Renal pelvis (tissue), 12 donors: Measurements from ENCODE around the gene MED20. TPM values are rescaled to one million over a fixed set of nuclear protein-coding genes. Genes with fewer than 3 reads are reported as not detected.

Source experiments
- DNase-seq: peaks from one replicate; pipeline ENCODE4 v3.0.0-alpha.2; 2013
- long read RNA-seq, 16 experiments: transcript quantifications; one replicate each; lab custom pipeline, GENCODE V29; 2026
- polyA plus RNA-seq, 3 donors: library from polyadenylated mRNA; unstranded; fragments of 120-200 nt; gene quantifications; one replicate each; pipeline ENCODE4 v1.2.1, GENCODE V29; 2013; ENCODE audit not compliant: insufficient read length in 3 of 3

MED20 gene, protein sequence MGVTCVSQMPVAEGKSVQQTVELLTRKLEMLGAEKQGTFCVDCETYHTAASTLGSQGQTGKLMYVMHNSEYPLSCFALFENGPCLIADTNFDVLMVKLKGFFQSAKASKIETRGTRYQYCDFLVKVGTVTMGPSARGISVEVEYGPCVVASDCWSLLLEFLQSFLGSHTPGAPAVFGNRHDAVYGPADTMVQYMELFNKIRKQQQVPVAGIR
- 10 to 100 TPM; 34.1 to 38.8 (median 35.4) TPM for polyA plus RNA-seq
- long read RNA-seq, donor 1, transcript MED20-201 (4 exons, 2,438 nt): major isoform, 10 of 13 reads
- long read RNA-seq, donor 1, partial matches to known transcripts: 0 of 13 reads
- long read RNA-seq, donor 1, other reads (novel, unspliced or antisense): 0 of 13 reads
- long read RNA-seq, donor 2, transcript MED20-201 (4 exons, 2,438 nt): major isoform, 13 of 15 reads
- long read RNA-seq, donor 2, partial matches to known transcripts: 0 of 15 reads
- long read RNA-seq, donor 2, other reads (novel, unspliced or antisense): 0 of 15 reads
- long read RNA-seq, donor 3, transcript MED20-201 (4 exons, 2,438 nt): major isoform, 8 of 9 reads
- long read RNA-seq, donor 3, partial matches to known transcripts: 0 of 9 reads
- long read RNA-seq, donor 3, other reads (novel, unspliced or antisense): 0 of 9 reads
- long read RNA-seq, donor 4, transcript MED20-201 (4 exons, 2,438 nt): major isoform, 10 of 10 reads
- long read RNA-seq, donor 4, partial matches to known transcripts: 0 of 10 reads
- long read RNA-seq, donor 4, other reads (novel, unspliced or antisense): 0 of 10 reads
- long read RNA-seq, donor 5, transcript MED20-201 (4 exons, 2,438 nt): major isoform, 6 of 7 reads
- long read RNA-seq, donor 5, partial matches to known transcripts: 0 of 7 reads
- long read RNA-seq, donor 5, other reads (novel, unspliced or antisense): 0 of 7 reads
- long read RNA-seq, donor 6, transcript MED20-201 (4 exons, 2,438 nt): major isoform, 12 of 14 reads
- long read RNA-seq, donor 6, partial matches to known transcripts: 0 of 14 reads
- long read RNA-seq, donor 6, other reads (novel, unspliced or antisense): 0 of 14 reads
- long read RNA-seq, donor 7, transcript MED20-201 (4 exons, 2,438 nt): major isoform, 13 of 13 reads
- long read RNA-seq, donor 7, partial matches to known transcripts: 0 of 13 reads
- long read RNA-seq, donor 7, other reads (novel, unspliced or antisense): 0 of 13 reads
- long read RNA-seq, donor 8, partial matches to known transcripts: 0 of 3 reads
- long read RNA-seq, donor 8, other reads (novel, unspliced or antisense): 0 of 3 reads
- long read RNA-seq, donor 9, transcript MED20-201 (4 exons, 2,438 nt): major isoform, 19 of 19 reads
- long read RNA-seq, donor 9, partial matches to known transcripts: 0 of 19 reads
- long read RNA-seq, donor 9, other reads (novel, unspliced or antisense): 0 of 19 reads
- long read RNA-seq, donor 10, transcript MED20-201 (4 exons, 2,438 nt): major isoform, 5 of 7 reads
- long read RNA-seq, donor 10, partial matches to known transcripts: 0 of 7 reads
- long read RNA-seq, donor 10, other reads (novel, unspliced or antisense): 0 of 7 reads
- long read RNA-seq, donor 11, transcript MED20-201 (4 exons, 2,438 nt): major isoform, 10 of 10 reads
- long read RNA-seq, donor 11, partial matches to known transcripts: 0 of 10 reads
- long read RNA-seq, donor 11, other reads (novel, unspliced or antisense): 0 of 10 reads
- long read RNA-seq, donor 12, transcript MED20-201 (4 exons, 2,438 nt): major isoform, 16 of 17 reads
- long read RNA-seq, donor 12, partial matches to known transcripts: 0 of 17 reads
- long read RNA-seq, donor 12, other reads (novel, unspliced or antisense): 0 of 17 reads
- long read RNA-seq, donor 13, transcript MED20-201 (4 exons, 2,438 nt): major isoform, 7 of 8 reads
- long read RNA-seq, donor 13, partial matches to known transcripts: 0 of 8 reads
- long read RNA-seq, donor 13, other reads (novel, unspliced or antisense): 0 of 8 reads
- long read RNA-seq, donor 14, transcript MED20-201 (4 exons, 2,438 nt): major isoform, 20 of 24 reads
- long read RNA-seq, donor 14, partial matches to known transcripts: 0 of 24 reads
- long read RNA-seq, donor 14, other reads (novel, unspliced or antisense): 0 of 24 reads
- long read RNA-seq, donor 15, transcript MED20-201 (4 exons, 2,438 nt): major isoform, 9 of 10 reads
- long read RNA-seq, donor 15, partial matches to known transcripts: 0 of 10 reads
- long read RNA-seq, donor 15, other reads (novel, unspliced or antisense): 0 of 10 reads
- long read RNA-seq, donor 16, transcript MED20-201 (4 exons, 2,438 nt): major isoform, 10 of 11 reads
- long read RNA-seq, donor 16, partial matches to known transcripts: 0 of 11 reads
- long read RNA-seq, donor 16, other reads (novel, unspliced or antisense): 0 of 11 reads

DNA sequence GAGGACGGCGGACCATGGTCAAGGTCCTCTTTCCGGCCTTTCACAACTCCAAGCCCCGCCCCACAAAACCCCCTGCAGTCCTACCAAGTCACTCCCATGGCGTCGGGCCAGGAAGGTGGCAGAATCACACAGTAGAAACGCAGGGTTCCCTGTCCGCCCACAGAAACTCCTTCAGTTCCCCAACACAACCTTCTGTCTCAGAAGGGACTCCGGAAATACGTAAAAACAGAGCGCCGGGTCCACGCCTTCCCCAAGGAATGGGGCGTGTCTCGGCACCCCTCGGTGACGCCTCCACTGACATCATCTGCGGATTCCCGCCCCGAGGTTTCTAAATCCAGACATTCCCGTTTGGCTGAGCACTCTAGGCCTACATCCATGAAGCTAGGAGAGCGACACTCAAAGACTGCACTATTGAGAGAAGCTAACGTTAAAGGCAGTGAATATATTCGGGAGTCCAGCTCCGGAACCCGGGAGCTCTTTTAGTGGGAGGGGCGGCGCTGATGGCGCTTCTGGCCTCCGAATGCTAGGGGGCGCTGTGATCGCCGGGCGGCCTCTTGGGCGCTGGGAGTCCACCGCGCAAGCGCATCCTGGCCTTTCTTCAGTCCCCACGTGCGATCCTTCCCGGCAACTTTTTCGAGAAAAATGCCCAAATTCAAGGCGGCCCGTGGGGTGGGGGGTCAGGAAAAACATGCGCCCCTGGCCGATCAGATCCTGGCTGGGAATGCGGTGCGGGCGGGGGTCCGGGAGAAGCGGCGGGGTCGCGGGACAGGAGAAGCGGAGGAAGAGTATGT, at the start of gene MED20, which contains the start of gene BYSL:
TSS of gene MED20 (minus strand) at position 219 of the 791 bp plus-strand sequence. CDS start at position 98, 121 bp downstream.
TSS of gene BYSL (plus strand) at position 579 of the 791 bp plus-strand sequence. CDS start at position 643, 64 bp downstream.
- peak; percentile 96 for DNase-seq

- DNase-seq: no peak
Observed at GRCh38 chr6:41970436-41970846, 49.5 kb upstream of the MED20 start.

DNA sequence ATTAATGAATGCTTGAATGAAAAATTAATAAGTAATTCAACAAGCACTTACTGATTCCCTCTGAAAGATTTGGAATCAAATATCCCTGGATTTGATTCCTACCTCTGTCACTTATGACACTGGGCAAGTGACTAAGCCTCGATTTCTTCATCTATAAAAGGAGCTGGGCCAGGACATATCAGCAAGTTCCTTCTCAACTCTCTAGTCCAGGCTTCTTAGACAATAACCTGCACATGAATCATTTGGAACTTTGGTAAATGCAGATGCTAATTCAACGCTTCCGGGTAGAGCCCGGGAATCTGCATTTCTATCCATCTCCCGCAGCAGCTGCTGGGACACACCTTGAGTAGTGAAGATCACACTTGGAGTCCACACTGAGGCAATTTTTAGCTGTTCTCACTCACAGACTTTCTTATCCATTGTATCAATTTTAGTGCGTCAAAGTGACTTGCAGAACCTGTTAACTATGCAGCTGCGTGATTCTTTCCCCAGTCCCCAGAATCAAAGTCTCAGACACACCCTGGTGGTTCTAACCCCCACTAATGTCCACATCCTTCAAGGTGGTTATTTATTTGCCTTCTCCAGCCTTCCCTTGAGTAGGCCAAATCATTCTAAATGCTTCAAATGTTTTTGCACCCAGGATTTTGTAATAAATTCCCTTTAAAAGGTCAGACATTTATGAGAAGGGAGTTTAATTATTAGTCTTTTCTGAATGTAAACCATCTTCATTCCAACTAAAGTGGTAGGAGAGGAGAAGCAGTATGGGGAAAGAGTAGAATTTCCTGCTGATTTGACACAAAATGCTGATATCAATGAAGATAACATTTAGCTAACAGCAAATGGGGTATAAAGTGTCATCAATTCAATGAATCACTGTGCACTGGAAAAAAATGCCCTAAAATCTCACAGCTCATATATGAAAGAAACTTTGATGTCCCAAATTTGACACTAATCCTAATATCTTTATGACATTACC, 46.7 kb upstream of the MED20 start:
- no peak for DNase-seq

- DNase-seq: no peak
Observed at GRCh38 chr6:41966961-41967311, 46.0 kb upstream of the MED20 start.

DNA sequence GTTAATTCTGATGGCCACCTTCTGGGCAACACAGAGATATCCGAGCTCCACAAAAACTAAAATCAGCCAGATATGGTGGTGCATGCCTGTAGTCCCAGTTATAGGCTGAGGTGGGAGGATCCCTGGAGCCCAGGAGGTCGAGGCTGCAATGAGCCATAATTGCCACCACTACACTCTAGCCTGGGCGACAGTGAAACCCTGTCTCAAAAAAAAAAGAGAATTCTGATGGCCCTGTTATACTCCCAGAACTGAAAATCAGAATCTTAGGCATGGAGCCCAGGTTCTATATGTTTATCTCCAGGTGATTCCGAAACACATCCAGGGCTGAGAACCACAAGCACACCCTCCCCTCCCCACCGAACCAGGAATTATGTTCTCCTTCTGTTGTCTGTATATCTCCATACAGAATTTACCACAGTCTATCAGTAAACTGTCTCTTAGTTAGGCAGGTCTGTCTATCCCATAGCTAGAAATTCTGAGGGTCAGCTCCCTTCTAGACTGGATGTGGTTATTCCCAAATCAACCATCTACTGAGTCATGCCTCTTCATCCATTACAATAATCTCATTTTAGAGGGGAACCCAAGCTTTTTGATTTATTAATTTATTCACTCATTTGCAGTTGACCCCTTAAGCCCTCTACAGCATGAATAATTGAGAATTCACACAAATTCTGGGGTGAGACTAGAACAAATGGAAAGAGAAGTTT, 45.4 kb upstream of the MED20 start:
- no peak for DNase-seq

GRCh38 chr6:41965429-41966213, 44.7 kb upstream of the MED20 start:
- DNase-seq: no peak

DNA sequence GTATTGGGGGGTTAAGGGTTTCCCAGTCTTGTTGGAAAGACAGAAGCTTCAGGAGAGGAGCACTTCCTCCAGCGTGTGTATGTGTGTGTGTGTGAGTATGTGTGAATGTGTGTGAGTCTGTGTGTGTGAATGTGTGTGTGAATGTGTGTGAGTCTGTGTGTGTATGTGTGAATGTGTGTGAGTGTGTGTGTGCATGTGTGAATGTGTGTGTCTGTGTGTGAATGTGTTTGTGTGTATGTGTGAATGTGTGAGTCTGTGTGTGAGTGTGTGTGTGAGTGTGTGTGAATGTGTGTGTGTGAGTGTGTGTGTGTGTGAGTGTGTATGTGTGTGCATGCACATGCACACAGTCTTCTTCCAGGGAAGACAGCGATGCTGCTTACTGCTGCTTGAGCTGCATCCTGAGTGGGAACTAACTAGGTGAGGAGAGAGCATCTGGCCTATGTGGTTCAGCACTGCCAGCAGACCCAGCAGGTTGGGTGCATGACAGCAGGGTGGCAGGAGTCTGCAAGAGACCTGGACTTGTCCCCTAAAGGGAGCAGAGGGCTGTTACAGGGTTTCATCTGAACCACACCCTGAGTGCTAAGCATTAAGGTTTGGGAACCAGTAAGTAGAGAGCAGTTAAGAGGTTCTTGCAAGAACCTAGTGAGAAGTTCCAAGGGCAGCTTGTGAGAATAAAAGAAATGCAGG, 43.4 kb upstream of the MED20 start:
- DNase-seq: no peak

- no peak for DNase-seq
Observed at GRCh38 chr6:41963371-41963770, 42.4 kb upstream of the MED20 start.

DNA sequence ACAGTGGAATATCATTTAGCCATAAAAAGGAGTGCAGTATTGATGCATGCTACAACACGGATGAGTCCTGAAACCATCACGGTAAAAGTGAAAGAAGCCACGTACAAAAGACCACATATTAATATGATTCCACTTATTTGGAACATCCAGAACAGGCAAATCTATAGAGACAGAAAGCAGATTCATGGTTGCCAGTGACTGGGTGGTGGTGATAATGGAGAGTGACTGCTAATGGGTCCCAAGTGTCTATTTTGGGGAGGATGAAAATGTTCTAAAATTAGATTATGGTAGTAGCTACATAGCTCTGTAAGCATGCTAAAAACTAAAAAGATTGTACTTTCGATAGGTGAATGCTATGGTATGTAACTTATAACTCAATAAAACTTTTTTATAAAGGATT, 39.1 kb upstream of the MED20 start:
- no peak for DNase-seq

DNA sequence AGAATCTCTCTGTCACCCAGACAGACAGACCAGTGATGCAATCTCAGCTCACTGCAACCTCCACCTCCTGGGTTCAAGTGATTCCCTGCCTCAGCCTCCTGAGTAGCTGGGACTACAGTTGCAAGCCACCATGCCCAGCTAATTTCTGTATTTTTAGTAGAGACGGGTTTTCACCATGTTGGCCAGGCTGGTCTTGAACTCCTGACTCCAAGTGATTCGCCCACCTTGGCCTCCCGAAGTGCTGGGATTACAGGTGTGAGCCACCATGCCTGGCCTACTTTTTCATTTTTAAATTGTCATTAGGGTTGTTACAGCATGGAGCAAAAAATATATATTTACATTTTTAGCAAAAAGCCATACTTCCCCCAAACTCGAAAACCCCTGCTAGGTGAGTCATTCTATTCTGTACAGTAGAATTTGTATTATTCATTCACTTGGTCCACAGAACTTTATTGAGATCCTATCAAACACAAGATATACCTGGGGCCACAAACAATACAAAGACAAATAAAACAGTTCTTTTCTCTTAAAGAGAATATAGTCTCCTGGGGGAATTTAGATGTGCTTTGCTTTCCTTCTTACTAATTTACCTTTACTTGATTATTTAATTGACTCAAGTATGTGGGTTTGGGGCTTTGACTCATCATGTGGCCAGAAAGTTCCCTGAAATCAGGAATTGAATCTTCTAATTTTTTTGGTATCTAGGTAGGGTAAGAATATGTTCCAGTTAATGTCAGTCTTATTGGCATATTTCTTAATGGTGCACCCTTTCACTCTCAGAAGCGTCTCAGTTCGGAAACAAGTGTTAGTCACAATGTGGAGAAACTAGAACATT, 37.3 kb upstream of the MED20 start:
- no peak for DNase-seq

DNA sequence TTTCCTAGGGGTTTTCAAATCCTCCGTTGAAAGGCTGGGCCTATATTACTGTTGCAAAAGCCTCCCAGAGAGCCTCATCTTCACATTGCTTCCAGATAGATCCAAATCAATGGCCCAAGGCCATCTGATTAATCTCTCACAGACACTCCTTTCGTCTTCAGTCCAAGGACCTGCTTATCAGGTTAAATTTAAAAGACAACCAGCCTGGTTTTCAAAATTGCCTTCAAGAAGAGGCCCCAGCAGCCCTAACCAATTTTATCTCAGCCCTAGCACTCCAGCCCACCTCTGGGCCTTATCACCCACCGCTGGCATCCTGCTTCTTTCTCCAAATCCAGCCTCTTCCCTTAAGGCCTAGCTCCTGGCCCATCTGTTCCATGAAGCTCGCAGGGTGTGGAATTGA, 36.2 kb upstream of the MED20 start:
- no peak for DNase-seq

DNA sequence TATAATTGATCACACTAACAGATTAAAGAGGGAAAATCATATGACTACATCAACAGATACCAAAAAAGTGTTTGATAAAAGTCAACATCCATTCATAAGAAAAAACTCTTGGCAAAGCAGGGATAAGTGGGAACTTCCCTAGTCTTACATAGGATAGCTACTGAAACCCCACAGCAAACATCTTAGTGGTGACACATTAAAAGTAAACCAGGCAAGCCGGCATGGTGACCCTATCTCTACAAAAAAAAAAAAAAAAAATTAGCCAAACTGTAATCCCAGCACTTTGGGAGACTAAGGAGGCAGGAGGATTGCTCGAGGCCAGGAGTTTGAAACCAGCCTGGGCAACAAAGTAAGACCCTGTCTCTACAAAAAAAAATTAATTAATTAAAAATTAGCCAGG, 34.5 kb upstream of the MED20 start:
- DNase-seq: no peak

DNA sequence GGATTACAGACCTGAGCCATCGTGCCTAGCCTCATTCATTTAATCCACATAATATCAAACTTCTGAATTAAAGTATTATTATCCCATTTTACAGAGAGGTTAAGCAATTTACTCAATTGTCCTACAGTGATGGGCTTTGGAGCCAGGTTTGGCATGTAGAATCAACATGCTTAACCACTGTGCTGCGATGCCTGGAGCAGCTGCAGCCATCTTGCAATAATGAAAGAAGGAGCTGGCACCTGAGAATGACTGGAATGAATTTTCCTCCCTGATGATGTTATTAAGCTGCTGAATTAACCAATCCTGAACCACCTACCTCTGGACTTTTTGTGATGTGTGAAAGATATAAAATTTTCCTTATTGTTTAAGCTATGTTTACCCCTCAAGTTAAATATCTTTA, 33.7 kb upstream of the MED20 start:
- no peak for DNase-seq

DNA sequence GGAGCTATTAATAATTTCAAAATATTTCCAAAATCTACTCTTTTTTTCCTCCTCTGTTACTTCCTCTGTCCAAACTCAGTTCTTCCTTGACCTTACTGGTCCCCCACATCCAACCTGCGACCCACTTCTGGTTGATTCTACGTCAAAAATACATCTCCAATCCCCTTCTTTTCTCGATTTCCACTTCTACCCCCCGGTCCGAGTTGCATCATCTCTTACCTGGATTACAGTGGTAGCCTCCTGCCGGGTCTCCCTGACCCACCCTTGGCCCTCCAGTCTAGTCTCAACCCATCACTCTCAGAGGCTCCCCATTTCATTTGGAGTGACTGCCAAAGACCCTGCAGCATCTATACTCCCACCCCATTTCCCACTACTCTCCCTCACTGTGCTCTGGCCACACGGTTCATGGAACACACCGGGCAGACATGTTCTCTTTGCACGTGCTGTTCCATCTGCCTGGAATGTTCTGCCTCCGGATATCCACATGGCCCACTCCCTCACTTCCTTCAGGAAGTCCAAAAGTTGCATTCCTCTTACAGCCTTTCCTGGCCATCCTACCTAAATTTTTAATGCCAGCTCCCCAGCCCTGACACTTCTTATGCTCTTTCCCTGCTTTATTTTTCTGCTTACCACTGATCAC, 26.8 kb upstream of the MED20 start:
- no peak for DNase-seq
